NK-92 (cell line): ENCODE data around the gene FES.
"Not testable (repeated sequence)": the region's sequence is repeated elsewhere in the genome, so short reads cannot be mapped to it uniquely, and the experiment has no call there.

Experiments
- DNase-seq: peaks from one replicate; lab custom pipeline; 2025; ENCODE audit not compliant: unreplicated experiment; lab: John Stamatoyannopoulos, UW

The FES gene

GRCh38 chr15:90890839-90891238, 6.5 kb downstream of the FES start:
- DNase-seq: no peak

- DNase-seq: no peak
Observed at GRCh38 chr15:90891346-90891949, 7.1 kb downstream of the FES start.

- no peak for DNase-seq
Observed at GRCh38 chr15:90892023-90892422, 7.7 kb downstream of the FES start.

GRCh38 chr15:90892498-90893174, 8.3 kb downstream of the FES start:
- DNase-seq: no peak

- no peak for DNase-seq
Observed at GRCh38 chr15:90893175-90894090, 9.1 kb downstream of the FES start.

GRCh38 chr15:90895571-90896117, 11.3 kb downstream of the FES start:
- no peak for DNase-seq

- DNase-seq: not testable (repeated sequence)
Observed at GRCh38 chr15:90897131-90897655, 12.9 kb downstream of the FES start.

GRCh38 chr15:90901175-90902039, 17.1 kb downstream of the FES start:
- DNase-seq: no peak

GRCh38 chr15:90902040-90902839, 17.9 kb downstream of the FES start:
- DNase-seq: no peak

- DNase-seq: no peak
Observed at GRCh38 chr15:90902840-90903732, 18.8 kb downstream of the FES start, which contains the start of gene MAN2A2. MAN2A2 (plus strand) TSS chr15:90903302; CDS start chr15:90904208, 906 bp downstream.

GRCh38 chr15:90903733-90904536, 19.6 kb downstream of the FES start:
- DNase-seq: no peak

- DNase-seq: no peak
Observed at GRCh38 chr15:90904746-90905145, 20.4 kb downstream of the FES start.

GRCh38 chr15:90905306-90906180, 21.2 kb downstream of the FES start:
- DNase-seq: no peak

- no peak for DNase-seq
Observed at GRCh38 chr15:90906181-90906849, 22.0 kb downstream of the FES start.

- no peak for DNase-seq
Observed at GRCh38 chr15:90907051-90907660, 22.9 kb downstream of the FES start.
